GM19467 (cell line): Measurements from ENCODE around the gene ZNF385C.

ENCODE experiments used
- ATAC-seq: cut with Tn5 transposase; IDR thresholded peaks from one replicate; pipeline ENCODE4 v1.9.1; 2021; ENCODE audit warnings: mild to moderate bottlenecking, moderate library complexity; ENCODE audit not compliant: unreplicated experiment

ZNF385C gene

GRCh38 chr17:42109086-42109485 lies 10.8 kb upstream of the ZNF385C start:
- no peak for ATAC-seq

GRCh38 chr17:42107597-42108576 lies 9.6 kb upstream of the ZNF385C start:
- peak; percentile 59 for ATAC-seq

GRCh38 chr17:42107124-42107523 lies 8.9 kb upstream of the ZNF385C start:
- no peak for ATAC-seq

GRCh38 chr17:42106009-42106408 lies 7.7 kb upstream of the ZNF385C start:
- no peak for ATAC-seq

- no peak for ATAC-seq
Observed at GRCh38 chr17:42104264-42104663, 6.0 kb upstream of the ZNF385C start.

GRCh38 chr17:42103221-42103954 lies 5.1 kb upstream of the ZNF385C start:
- ATAC-seq = no peak

- no peak for ATAC-seq
Observed at GRCh38 chr17:42101513-42102292, 3.4 kb upstream of the ZNF385C start.

- ATAC-seq = no peak
Observed at GRCh38 chr17:42098730-42099399, 592 bp upstream of the ZNF385C start.

- no peak for ATAC-seq
Observed at GRCh38 chr17:42096360-42097111, 1.7 kb downstream of the ZNF385C start.

GRCh38 chr17:42094375-42095069 lies 3.8 kb downstream of the ZNF385C start:
- ATAC-seq = no peak

- no peak for ATAC-seq
Observed at GRCh38 chr17:42092939-42093338, 5.3 kb downstream of the ZNF385C start.

GRCh38 chr17:42090964-42091790 lies 7.1 kb downstream of the ZNF385C start:
- no peak for ATAC-seq

- no peak for ATAC-seq
Observed at GRCh38 chr17:42088736-42089135, 9.5 kb downstream of the ZNF385C start.

GRCh38 chr17:42087736-42088705 lies 10.3 kb downstream of the ZNF385C start:
- no peak for ATAC-seq

GRCh38 chr17:42087042-42087701 lies 11.1 kb downstream of the ZNF385C start:
- no peak for ATAC-seq

- no peak for ATAC-seq
Observed at GRCh38 chr17:42081516-42082129, 16.6 kb downstream of the ZNF385C start.
